WTC11 (cell line): ENCODE results near the gene ZNF628. TPM values are rescaled to one million over a fixed set of nuclear protein-coding genes. Genes with fewer than 3 reads are reported as not detected.

Experiments used
- CBFB ChIP-seq: sonication (generic); formaldehyde crosslinking; IDR thresholded peaks from 2 replicates; pipeline ENCODE4 v1.8.1; 2022; ENCODE audit warnings: mild to moderate bottlenecking, low read depth, missing genetic modification reagents
- JAZF1 ChIP-seq: fragments of 250-450 bp; sonication (Bioruptor Pico); IDR thresholded peaks from 2 replicates; pipeline ENCODE4 v1.9.0; 2021; ENCODE audit warnings: moderate library complexity, mild to moderate bottlenecking, inconsistent platforms
- MXD4 ChIP-seq: fragments of 250-450 bp; sonication (Bioruptor Pico); IDR thresholded peaks from 2 replicates; pipeline ENCODE4 v1.8.0; 2021; ENCODE audit warnings: mild to moderate bottlenecking, moderate library complexity, borderline replicate concordance
- NR1H2 ChIP-seq: sonication (generic); formaldehyde crosslinking; IDR thresholded peaks from 2 replicates; pipeline ENCODE4 v1.9.0; 2021; ENCODE audit warnings: mild to moderate bottlenecking, moderate library complexity, missing genetic modification reagents
- NR2C2 ChIP-seq: sonication (generic); formaldehyde crosslinking; IDR thresholded peaks from 2 replicates; pipeline ENCODE4 v1.8.0; 2022; ENCODE audit warnings: mild to moderate bottlenecking, missing genetic modification reagents
- OVOL2 ChIP-seq: fragments of 250-450 bp; sonication (Bioruptor Pico); IDR thresholded peaks from 2 replicates; pipeline ENCODE4 v1.9.0; 2021; ENCODE audit warnings: mild to moderate bottlenecking, borderline replicate concordance
- PREB ChIP-seq: sonication (generic); formaldehyde crosslinking; IDR thresholded peaks from 2 replicates; pipeline ENCODE4 v1.8.1; 2022; ENCODE audit warnings: mild to moderate bottlenecking, missing genetic modification reagents, moderate library complexity, borderline replicate concordance
- SMAD4 ChIP-seq: sonication (generic); formaldehyde crosslinking; IDR thresholded peaks from 2 replicates; pipeline ENCODE4 v1.8.0; 2022; ENCODE audit warnings: mild to moderate bottlenecking, missing genetic modification reagents
- STAT6 ChIP-seq: sonication (generic); formaldehyde crosslinking; conservative IDR thresholded peaks from 2 replicates; pipeline ENCODE4 v1.8.1; 2023; ENCODE audit warnings: mild to moderate bottlenecking, low read depth, missing genetic modification reagents, moderate library complexity
- TEAD1 ChIP-seq: sonication (generic); formaldehyde crosslinking; IDR thresholded peaks from 2 replicates; pipeline ENCODE4 v1.8.0; 2022; ENCODE audit warnings: mild to moderate bottlenecking, missing genetic modification reagents
- TP53 ChIP-seq: sonication (generic); formaldehyde crosslinking; IDR thresholded peaks from 2 replicates; pipeline ENCODE4 v1.8.1; 2023; ENCODE audit warnings: mild to moderate bottlenecking, missing genetic modification reagents
- USF2 ChIP-seq: sonication (generic); formaldehyde crosslinking; IDR thresholded peaks from 2 replicates; pipeline ENCODE4 v1.8.1; 2023; ENCODE audit warnings: mild to moderate bottlenecking, missing genetic modification reagents, moderate library complexity
- ZNF138 ChIP-seq: sonication (generic); formaldehyde crosslinking; conservative IDR thresholded peaks from 2 replicates; pipeline ENCODE4 v1.8.1; 2022; ENCODE audit warnings: mild to moderate bottlenecking, moderate library complexity, missing genetic modification reagents
- ZNF219 ChIP-seq: sonication (generic); formaldehyde crosslinking; IDR thresholded peaks from 2 replicates; pipeline ENCODE4 v1.8.0; 2023; ENCODE audit warnings: missing genetic modification reagents, mild to moderate bottlenecking, borderline replicate concordance
- ZNF232 ChIP-seq: sonication (generic); formaldehyde crosslinking; IDR thresholded peaks from 2 replicates; pipeline ENCODE4 v1.8.0; 2022; ENCODE audit warnings: mild to moderate bottlenecking, missing genetic modification reagents
- ZNF263 ChIP-seq: sonication (generic); formaldehyde crosslinking; IDR thresholded peaks from 2 replicates; pipeline ENCODE4 v1.8.1; 2022; ENCODE audit warnings: low read depth, mild to moderate bottlenecking, moderate library complexity, missing genetic modification reagents
- ZNF512 ChIP-seq: sonication (generic); formaldehyde crosslinking; IDR thresholded peaks from 2 replicates; pipeline ENCODE4 v1.8.1; 2022; ENCODE audit warnings: missing genetic modification reagents, borderline replicate concordance
- total RNA-seq: library from RNA; stranded (reverse); gene quantifications from 3 replicates; pipeline ENCODE4 v1.2.3, GENCODE V29; 2021
- TF ChIP-seq, protein P1 (sequence below): fragments of 250-450 bp; sonication (Bioruptor Pico); IDR thresholded peaks from 2 replicates; pipeline ENCODE4 v1.9.0; 2021; ENCODE audit warnings: mild to moderate bottlenecking, borderline replicate concordance
- TF ChIP-seq, protein P2 (sequence below): fragments of 250-450 bp; sonication (Bioruptor Pico); IDR thresholded peaks from 2 replicates; pipeline ENCODE4 v2.1.2; 2022; ENCODE audit warnings: mild to moderate bottlenecking, moderate library complexity
- TF ChIP-seq, protein P3 (sequence below): sonication (generic); formaldehyde crosslinking; IDR thresholded peaks from 2 replicates; pipeline ENCODE4 v1.8.1; 2023; ENCODE audit warnings: mild to moderate bottlenecking, missing genetic modification reagents, borderline replicate concordance
- TF ChIP-seq, protein P4 (sequence below): sonication (generic); formaldehyde crosslinking; IDR thresholded peaks from 2 replicates; pipeline ENCODE4 v1.8.0; 2022; ENCODE audit warnings: mild to moderate bottlenecking, missing genetic modification reagents

The ZNF628 gene
- total RNA-seq, 1 experiment from 2014 or later: 23.6 TPM

DNA sequence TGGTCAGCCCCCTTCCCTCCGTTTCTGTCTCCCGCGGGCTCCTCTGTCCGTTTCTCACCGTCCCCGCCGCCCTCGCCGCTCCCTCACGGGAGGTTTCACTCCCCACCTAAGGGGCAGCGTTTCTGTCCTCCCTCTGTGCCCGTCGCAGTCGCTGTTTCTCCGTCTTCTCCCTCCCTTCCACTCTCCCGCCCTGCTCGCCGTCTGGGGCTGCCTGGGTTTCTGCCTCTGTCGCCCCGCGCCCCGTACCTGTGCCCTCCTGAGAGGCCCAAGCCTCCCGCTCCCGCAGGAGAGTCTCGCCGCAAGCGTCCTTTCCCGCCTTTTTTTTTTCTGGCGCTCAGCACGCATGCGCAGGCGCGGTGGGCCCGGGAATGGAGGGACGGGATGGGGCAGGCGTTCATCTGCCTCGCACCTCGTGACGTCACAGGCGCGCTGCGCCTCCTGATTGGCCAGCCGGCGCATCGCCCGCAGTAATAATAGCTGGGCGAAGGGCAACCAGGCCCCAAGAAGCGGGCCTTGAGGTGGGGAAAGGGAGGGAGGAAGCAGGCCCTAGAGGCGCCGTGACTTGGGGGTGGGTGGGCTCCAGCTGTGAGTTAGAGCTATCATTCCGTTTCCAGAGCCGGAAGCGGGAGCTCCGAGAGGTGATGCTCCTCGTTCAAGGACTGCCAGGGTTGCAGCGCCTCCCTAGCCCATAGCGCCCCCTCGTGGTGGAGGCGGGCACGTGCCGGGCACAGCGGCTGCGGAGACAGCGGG, 27.3 kb downstream of the ZNF628 start (continued):
- peak; percentile 87; the same call in 1 of the 2 replicates for TF ChIP-seq ZNF512
- TF ChIP-seq STAT6 (CRISPR knock-in tag): peak; percentile 95; the same call in 1 of the 2 replicates
- peak; percentile 99 for TF ChIP-seq ZNF232 (CRISPR knock-in tag)
- TF ChIP-seq NR2C2 (CRISPR knock-in tag): peak; percentile 83
- peak; percentile 99 for TF ChIP-seq TP53 (CRISPR knock-in tag)
- TF ChIP-seq, protein P1, sequence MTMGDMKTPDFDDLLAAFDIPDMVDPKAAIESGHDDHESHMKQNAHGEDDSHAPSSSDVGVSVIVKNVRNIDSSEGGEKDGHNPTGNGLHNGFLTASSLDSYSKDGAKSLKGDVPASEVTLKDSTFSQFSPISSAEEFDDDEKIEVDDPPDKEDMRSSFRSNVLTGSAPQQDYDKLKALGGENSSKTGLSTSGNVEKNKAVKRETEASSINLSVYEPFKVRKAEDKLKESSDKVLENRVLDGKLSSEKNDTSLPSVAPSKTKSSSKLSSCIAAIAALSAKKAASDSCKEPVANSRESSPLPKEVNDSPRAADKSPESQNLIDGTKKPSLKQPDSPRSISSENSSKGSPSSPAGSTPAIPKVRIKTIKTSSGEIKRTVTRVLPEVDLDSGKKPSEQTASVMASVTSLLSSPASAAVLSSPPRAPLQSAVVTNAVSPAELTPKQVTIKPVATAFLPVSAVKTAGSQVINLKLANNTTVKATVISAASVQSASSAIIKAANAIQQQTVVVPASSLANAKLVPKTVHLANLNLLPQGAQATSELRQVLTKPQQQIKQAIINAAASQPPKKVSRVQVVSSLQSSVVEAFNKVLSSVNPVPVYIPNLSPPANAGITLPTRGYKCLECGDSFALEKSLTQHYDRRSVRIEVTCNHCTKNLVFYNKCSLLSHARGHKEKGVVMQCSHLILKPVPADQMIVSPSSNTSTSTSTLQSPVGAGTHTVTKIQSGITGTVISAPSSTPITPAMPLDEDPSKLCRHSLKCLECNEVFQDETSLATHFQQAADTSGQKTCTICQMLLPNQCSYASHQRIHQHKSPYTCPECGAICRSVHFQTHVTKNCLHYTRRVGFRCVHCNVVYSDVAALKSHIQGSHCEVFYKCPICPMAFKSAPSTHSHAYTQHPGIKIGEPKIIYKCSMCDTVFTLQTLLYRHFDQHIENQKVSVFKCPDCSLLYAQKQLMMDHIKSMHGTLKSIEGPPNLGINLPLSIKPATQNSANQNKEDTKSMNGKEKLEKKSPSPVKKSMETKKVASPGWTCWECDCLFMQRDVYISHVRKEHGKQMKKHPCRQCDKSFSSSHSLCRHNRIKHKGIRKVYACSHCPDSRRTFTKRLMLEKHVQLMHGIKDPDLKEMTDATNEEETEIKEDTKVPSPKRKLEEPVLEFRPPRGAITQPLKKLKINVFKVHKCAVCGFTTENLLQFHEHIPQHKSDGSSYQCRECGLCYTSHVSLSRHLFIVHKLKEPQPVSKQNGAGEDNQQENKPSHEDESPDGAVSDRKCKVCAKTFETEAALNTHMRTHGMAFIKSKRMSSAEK (CRISPR knock-in tag): no peak
- TF ChIP-seq, protein P2, sequence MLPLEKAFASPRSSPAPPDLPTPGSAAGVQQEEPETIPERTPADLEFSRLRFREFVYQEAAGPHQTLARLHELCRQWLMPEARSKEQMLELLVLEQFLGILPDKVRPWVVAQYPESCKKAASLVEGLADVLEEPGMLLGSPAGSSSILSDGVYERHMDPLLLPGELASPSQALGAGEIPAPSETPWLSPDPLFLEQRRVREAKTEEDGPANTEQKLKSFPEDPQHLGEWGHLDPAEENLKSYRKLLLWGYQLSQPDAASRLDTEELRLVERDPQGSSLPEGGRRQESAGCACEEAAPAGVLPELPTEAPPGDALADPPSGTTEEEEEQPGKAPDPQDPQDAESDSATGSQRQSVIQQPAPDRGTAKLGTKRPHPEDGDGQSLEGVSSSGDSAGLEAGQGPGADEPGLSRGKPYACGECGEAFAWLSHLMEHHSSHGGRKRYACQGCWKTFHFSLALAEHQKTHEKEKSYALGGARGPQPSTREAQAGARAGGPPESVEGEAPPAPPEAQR: no peak
- peak; percentile 83 for TF ChIP-seq ZNF263
- TF ChIP-seq USF2: peak; percentile 81
- TF ChIP-seq SMAD4 (CRISPR knock-in tag): no peak
- peak; percentile 80; the same call in 1 of the 2 replicates for TF ChIP-seq ZNF219 (CRISPR knock-in tag)
- no peak for TF ChIP-seq OVOL2
- peak; percentile 99 for TF ChIP-seq ZNF138
- TF ChIP-seq TEAD1 (CRISPR knock-in tag): peak; percentile 99
- TF ChIP-seq, protein P3, sequence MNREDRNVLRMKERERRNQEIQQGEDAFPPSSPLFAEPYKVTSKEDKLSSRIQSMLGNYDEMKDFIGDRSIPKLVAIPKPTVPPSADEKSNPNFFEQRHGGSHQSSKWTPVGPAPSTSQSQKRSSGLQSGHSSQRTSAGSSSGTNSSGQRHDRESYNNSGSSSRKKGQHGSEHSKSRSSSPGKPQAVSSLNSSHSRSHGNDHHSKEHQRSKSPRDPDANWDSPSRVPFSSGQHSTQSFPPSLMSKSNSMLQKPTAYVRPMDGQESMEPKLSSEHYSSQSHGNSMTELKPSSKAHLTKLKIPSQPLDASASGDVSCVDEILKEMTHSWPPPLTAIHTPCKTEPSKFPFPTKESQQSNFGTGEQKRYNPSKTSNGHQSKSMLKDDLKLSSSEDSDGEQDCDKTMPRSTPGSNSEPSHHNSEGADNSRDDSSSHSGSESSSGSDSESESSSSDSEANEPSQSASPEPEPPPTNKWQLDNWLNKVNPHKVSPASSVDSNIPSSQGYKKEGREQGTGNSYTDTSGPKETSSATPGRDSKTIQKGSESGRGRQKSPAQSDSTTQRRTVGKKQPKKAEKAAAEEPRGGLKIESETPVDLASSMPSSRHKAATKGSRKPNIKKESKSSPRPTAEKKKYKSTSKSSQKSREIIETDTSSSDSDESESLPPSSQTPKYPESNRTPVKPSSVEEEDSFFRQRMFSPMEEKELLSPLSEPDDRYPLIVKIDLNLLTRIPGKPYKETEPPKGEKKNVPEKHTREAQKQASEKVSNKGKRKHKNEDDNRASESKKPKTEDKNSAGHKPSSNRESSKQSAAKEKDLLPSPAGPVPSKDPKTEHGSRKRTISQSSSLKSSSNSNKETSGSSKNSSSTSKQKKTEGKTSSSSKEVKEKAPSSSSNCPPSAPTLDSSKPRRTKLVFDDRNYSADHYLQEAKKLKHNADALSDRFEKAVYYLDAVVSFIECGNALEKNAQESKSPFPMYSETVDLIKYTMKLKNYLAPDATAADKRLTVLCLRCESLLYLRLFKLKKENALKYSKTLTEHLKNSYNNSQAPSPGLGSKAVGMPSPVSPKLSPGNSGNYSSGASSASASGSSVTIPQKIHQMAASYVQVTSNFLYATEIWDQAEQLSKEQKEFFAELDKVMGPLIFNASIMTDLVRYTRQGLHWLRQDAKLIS: peak; percentile 100
- TF ChIP-seq PREB (CRISPR knock-in tag): peak; percentile 95; the same call in 1 of the 2 replicates
- peak; percentile 95; the same call in 1 of the 2 replicates for TF ChIP-seq CBFB
- TF ChIP-seq, protein P4, sequence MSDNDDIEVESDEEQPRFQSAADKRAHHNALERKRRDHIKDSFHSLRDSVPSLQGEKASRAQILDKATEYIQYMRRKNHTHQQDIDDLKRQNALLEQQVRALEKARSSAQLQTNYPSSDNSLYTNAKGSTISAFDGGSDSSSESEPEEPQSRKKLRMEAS (CRISPR knock-in tag): peak; percentile 100
- peak; percentile 93 for TF ChIP-seq NR1H2 (CRISPR knock-in tag)
- TF ChIP-seq JAZF1: no peak
- no peak for TF ChIP-seq MXD4 (CRISPR knock-in tag)
